K562 (cell line): Measurements from ENCODE around the gene BPNT1. TPM values are rescaled to one million over a fixed set of nuclear protein-coding genes. Genes with fewer than 3 reads are reported as not detected.
A peak's percentile ranks its signal among the peaks of the same experiment; 100 is the strongest.

ENCODE experiments used
- ELF2 ChIP-seq: fragments of 250-450 bp; sonication (Bioruptor Pico); IDR thresholded peaks from 2 replicates; pipeline ENCODE4 v1.5.0; 2021; ENCODE audit warnings: mild to moderate bottlenecking
- ETV6 ChIP-seq, 3 experiments: fragments of 150-350 bp in 1 of 3; sonication (generic) in 1 of 3; formaldehyde crosslinking in 1 of 3; IDR thresholded peaks; 2 replicates each; pipeline versions ENCODE4 v1.6.1 to v1.8.0; 2014 to 2022; ENCODE audit warnings: borderline replicate concordance in 2 of 3, low read depth in 2 of 3, antibody characterized with exemption in 1 of 3, low read length in 1 of 3, mild to moderate bottlenecking in 1 of 3, missing genetic modification reagents in 1 of 3
- FOXJ2 ChIP-seq: fragments of 200-800 bp; sonication (Bioruptor generic); IDR thresholded peaks from 2 replicates; pipeline ENCODE4 v1.6.1; 2016; ENCODE audit warnings: missing genetic modification characterization, missing compliant biosample characterization
- FOXM1 ChIP-seq, 2 experiments: fragments of 450-650 bp in 1 of 2; sonication (generic) in 1 of 2; formaldehyde crosslinking in 1 of 2; IDR thresholded peaks; 2 replicates each; pipeline versions ENCODE4 v1.6.1 to v1.9.0; 2017 to 2022; ENCODE audit warnings: low read depth in 2 of 2, mild to moderate bottlenecking in 2 of 2, missing genetic modification reagents in 1 of 2, moderate library complexity in 1 of 2
- HMG20A ChIP-seq: fragments of 450-650 bp; formaldehyde crosslinking; conservative IDR thresholded peaks from 2 replicates; pipeline ENCODE4 v1.4.0; 2020; ENCODE audit warnings: mild to moderate bottlenecking, mixed read lengths
- JUN ChIP-seq, 2 experiments: sonication (generic) in 1 of 2; formaldehyde crosslinking in 1 of 2; IDR thresholded peaks; 2 replicates each; pipeline versions ENCODE4 v1.6.1 to v1.8.0; 2012 to 2022; ENCODE audit warnings: borderline replicate concordance in 2 of 2, mild to moderate bottlenecking in 2 of 2, improper control_type of control experiment in 1 of 2, low read depth in 1 of 2, low read length in 1 of 2, missing genetic modification reagents in 1 of 2
- MAZ ChIP-seq, 2 experiments: fragments of 450-650 bp in 1 of 2; sonication (generic) in 1 of 2; formaldehyde crosslinking; IDR thresholded peaks in 1 of 2; conservative IDR thresholded peaks in 1 of 2; 2 replicates each; pipeline versions ENCODE4 v1.4.0 to v1.5.0; 2020; ENCODE audit warnings: mild to moderate bottlenecking in 1 of 2, missing genetic modification reagents in 1 of 2
- MEIS2 ChIP-seq: fragments of 450-650 bp; IDR thresholded peaks from 2 replicates; pipeline ENCODE4 v1.6.1; 2014; ENCODE audit warnings: mild to moderate bottlenecking; ENCODE audit not compliant: partially characterized antibody
- MXI1 ChIP-seq: IDR thresholded peaks from 2 replicates; pipeline ENCODE4 v1.6.1; 2011; ENCODE audit warnings: low read depth, mild to moderate bottlenecking, improper control_type of control experiment, low read length
- PHTF2 ChIP-seq: fragments of 250-450 bp; sonication (Bioruptor Pico); IDR thresholded peaks from 2 replicates; pipeline ENCODE4 v1.5.0; 2021; ENCODE audit warnings: mild to moderate bottlenecking
- POLR2B ChIP-seq: fragments of 450-650 bp; IDR thresholded peaks from 2 replicates; pipeline ENCODE4 v1.6.1; 2018; ENCODE audit warnings: low read depth; ENCODE audit not compliant: partially characterized antibody
- RHOXF2B ChIP-seq: fragments of 250-450 bp; sonication (Bioruptor Pico); conservative IDR thresholded peaks from 2 replicates; pipeline ENCODE4 v1.5.1; 2021
- TFAM ChIP-seq: fragments of 250-450 bp; sonication (Bioruptor Pico); conservative IDR thresholded peaks from 2 replicates; pipeline ENCODE4 v1.5.0; 2021; ENCODE audit warnings: mild to moderate bottlenecking, moderate library complexity
- ZKSCAN1 ChIP-seq: fragments of 150-350 bp; IDR thresholded peaks from 2 replicates; pipeline ENCODE4 v1.6.1; 2016; ENCODE audit warnings: low read depth, low read length
- ZNF23 ChIP-seq: fragments of 250-450 bp; sonication (Bioruptor Pico); IDR thresholded peaks from 2 replicates; pipeline ENCODE4 v1.4.0; 2020; ENCODE audit warnings: mild to moderate bottlenecking
- ZNF41 ChIP-seq: fragments of 250-450 bp; sonication (Bioruptor Pico); conservative IDR thresholded peaks from 2 replicates; pipeline ENCODE4 v1.4.0; 2020; ENCODE audit warnings: mild to moderate bottlenecking
- ZNF668 ChIP-seq: fragments of 250-450 bp; sonication (Bioruptor Pico); IDR thresholded peaks from 2 replicates; pipeline ENCODE4 v1.8.0; 2022; ENCODE audit warnings: mild to moderate bottlenecking, inconsistent platforms
- polyA plus RNA-seq, 8 experiments: library from polyadenylated mRNA; depleted of rRNA in 4 of 8; stranded (reverse) in 5 of 8; unstranded in 3 of 8; fragments of >200 nt; fragmentation: Nextera tagmentation in 2 of 8; fragmentation: Illumina TruSeq in 1 of 8; extraction: Ambion mirVana in 2 of 8; extraction: Trizol in 1 of 8; gene quantifications; 2 replicates each; pipeline versions ENCODE4 v1.2.1 to v1.2.3, GENCODE V29; 2011 to 2014; ENCODE audit warnings: inconsistent platforms in 1 of 8, missing spikeins in 1 of 8
- total RNA-seq, 7 experiments: library from RNA; depleted of rRNA in 6 of 7; stranded (reverse); fragments of >200 nt in 6 of 7; fragmentation: Illumina TruSeq in 2 of 7; extraction: Trizol in 2 of 7; gene quantifications; 2 replicates each; pipeline versions ENCODE4 v1.2.1 to v1.2.3, GENCODE V29; 2011 to 2021; ENCODE audit warnings: low replicate concordance in 1 of 7
- TF ChIP-seq, protein P1 (sequence below), 2 experiments: fragments of 150-350 bp in 1 of 2; IDR thresholded peaks; 2 replicates each; pipeline ENCODE4 v1.6.1; 2012 to 2016; ENCODE audit warnings: low read depth in 2 of 2, low read length in 2 of 2, mild to moderate bottlenecking in 1 of 2, moderate library complexity in 1 of 2
- TF ChIP-seq, protein P2 (sequence below): fragments of 250-450 bp; sonication (Bioruptor Pico); IDR thresholded peaks from 2 replicates; pipeline ENCODE4 v1.5.0; 2020; ENCODE audit warnings: mild to moderate bottlenecking, borderline replicate concordance
- TF ChIP-seq, protein P3 (sequence below): fragments of 450-650 bp; IDR thresholded peaks from 2 replicates; pipeline ENCODE4 v1.6.1; 2017; ENCODE audit warnings: mild to moderate bottlenecking, moderate library complexity

Gene BPNT1
- total and polyA plus RNA-seq, 9 of the 15 experiments (the other 6 are each of a cell fraction or from before 2014, with no cell fraction given): 30.2 to 73.8 (median 40.5) TPM

DNA sequence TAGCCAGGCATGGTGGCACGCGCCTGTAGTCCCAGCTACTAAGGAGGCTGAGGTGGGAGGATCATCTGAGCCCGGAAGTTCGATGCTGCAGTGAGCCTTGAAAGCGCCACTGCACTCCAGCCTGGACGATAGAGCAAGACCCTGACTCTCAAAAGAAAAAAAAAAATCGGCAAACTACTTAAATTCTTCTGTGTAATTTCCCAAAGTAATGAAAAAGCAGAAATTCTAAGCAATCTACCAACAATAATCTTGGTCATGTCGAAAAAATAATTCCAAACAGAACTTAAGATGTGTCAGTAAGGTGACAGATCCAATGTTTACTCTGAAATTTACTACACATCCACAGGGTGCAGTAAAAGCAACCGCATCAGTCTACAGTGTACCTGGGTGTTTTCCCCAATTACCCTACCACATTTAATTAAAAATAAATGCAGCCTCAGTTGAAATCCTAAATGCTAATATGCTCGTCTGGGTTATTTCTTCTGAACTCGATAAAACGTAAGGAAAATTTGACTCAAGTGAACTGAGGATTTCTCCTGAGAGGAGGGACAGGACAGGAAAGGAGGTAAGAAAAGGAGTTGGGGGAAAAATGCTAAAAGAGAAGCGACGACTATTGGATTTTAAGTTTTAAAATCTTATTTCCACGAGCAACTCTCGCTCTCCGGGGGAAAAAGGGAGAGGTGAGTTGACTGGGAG is 44.1 kb downstream of the BPNT1 start (continued):
- TF ChIP-seq JUN (IDR thresholded peaks at IDR 0.05; ENCODE audit: borderline replicate concordance, low read depth, low read length): no peak
- 0 out of 2 replicates have a peak, but pooled peaks have one; percentile 15 for TF ChIP-seq JUN (CRISPR knock-in tag; IDR thresholded peaks at IDR 0.05; ENCODE audit: borderline replicate concordance)
- peak; percentile 38 for TF ChIP-seq MEIS2
- no peak for TF ChIP-seq ZNF41 (CRISPR knock-in tag)
- peak; percentile 61; the same call in 1 of the 2 replicates for TF ChIP-seq FOXJ2 (tag)
- TF ChIP-seq POLR2B: peak; percentile 51
- TF ChIP-seq, protein P1, sequence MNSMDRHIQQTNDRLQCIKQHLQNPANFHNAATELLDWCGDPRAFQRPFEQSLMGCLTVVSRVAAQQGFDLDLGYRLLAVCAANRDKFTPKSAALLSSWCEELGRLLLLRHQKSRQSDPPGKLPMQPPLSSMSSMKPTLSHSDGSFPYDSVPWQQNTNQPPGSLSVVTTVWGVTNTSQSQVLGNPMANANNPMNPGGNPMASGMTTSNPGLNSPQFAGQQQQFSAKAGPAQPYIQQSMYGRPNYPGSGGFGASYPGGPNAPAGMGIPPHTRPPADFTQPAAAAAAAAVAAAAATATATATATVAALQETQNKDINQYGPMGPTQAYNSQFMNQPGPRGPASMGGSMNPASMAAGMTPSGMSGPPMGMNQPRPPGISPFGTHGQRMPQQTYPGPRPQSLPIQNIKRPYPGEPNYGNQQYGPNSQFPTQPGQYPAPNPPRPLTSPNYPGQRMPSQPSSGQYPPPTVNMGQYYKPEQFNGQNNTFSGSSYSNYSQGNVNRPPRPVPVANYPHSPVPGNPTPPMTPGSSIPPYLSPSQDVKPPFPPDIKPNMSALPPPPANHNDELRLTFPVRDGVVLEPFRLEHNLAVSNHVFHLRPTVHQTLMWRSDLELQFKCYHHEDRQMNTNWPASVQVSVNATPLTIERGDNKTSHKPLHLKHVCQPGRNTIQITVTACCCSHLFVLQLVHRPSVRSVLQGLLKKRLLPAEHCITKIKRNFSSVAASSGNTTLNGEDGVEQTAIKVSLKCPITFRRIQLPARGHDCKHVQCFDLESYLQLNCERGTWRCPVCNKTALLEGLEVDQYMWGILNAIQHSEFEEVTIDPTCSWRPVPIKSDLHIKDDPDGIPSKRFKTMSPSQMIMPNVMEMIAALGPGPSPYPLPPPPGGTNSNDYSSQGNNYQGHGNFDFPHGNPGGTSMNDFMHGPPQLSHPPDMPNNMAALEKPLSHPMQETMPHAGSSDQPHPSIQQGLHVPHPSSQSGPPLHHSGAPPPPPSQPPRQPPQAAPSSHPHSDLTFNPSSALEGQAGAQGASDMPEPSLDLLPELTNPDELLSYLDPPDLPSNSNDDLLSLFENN (IDR thresholded peaks at IDR 0.05; ENCODE audit: low read depth in 2 of 2, low read length in 2 of 2): no peak
- no peak for TF ChIP-seq ZNF668
- TF ChIP-seq MAZ (CRISPR knock-in tag; conservative IDR thresholded peaks at IDR 0.05 in 1 of 2, IDR thresholded peaks at IDR 0.05 in 1 of 2): peak in 1 of 2 experiments; percentile 7; a peak in 1 of 4 replicates
- TF ChIP-seq ETV6 (IDR thresholded peaks at IDR 0.05; ENCODE audit: borderline replicate concordance in 1 of 2, low read depth in 2 of 2, low read length in 1 of 2): no peak
- TF ChIP-seq ETV6 (CRISPR knock-in tag; IDR thresholded peaks at IDR 0.05; ENCODE audit: borderline replicate concordance): no peak
- TF ChIP-seq ZNF23 (CRISPR knock-in tag): no peak
- TF ChIP-seq RHOXF2B: no peak
- TF ChIP-seq FOXM1 (IDR thresholded peaks at IDR 0.05; ENCODE audit: low read depth): no peak
- no peak for TF ChIP-seq FOXM1 (CRISPR knock-in tag; IDR thresholded peaks at IDR 0.05; ENCODE audit: low read depth)
- TF ChIP-seq ELF2: 0 out of 2 replicates have a peak, but pooled peaks have one; percentile 3
- TF ChIP-seq HMG20A (CRISPR knock-in tag): no peak
- TF ChIP-seq, protein P2, sequence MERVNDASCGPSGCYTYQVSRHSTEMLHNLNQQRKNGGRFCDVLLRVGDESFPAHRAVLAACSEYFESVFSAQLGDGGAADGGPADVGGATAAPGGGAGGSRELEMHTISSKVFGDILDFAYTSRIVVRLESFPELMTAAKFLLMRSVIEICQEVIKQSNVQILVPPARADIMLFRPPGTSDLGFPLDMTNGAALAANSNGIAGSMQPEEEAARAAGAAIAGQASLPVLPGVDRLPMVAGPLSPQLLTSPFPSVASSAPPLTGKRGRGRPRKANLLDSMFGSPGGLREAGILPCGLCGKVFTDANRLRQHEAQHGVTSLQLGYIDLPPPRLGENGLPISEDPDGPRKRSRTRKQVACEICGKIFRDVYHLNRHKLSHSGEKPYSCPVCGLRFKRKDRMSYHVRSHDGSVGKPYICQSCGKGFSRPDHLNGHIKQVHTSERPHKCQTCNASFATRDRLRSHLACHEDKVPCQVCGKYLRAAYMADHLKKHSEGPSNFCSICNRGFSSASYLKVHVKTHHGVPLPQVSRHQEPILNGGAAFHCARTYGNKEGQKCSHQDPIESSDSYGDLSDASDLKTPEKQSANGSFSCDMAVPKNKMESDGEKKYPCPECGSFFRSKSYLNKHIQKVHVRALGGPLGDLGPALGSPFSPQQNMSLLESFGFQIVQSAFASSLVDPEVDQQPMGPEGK (CRISPR knock-in tag): no peak
- no peak for TF ChIP-seq PHTF2 (CRISPR knock-in tag)
- no peak for TF ChIP-seq MXI1
- no peak for TF ChIP-seq ZKSCAN1
- TF ChIP-seq, protein P3, sequence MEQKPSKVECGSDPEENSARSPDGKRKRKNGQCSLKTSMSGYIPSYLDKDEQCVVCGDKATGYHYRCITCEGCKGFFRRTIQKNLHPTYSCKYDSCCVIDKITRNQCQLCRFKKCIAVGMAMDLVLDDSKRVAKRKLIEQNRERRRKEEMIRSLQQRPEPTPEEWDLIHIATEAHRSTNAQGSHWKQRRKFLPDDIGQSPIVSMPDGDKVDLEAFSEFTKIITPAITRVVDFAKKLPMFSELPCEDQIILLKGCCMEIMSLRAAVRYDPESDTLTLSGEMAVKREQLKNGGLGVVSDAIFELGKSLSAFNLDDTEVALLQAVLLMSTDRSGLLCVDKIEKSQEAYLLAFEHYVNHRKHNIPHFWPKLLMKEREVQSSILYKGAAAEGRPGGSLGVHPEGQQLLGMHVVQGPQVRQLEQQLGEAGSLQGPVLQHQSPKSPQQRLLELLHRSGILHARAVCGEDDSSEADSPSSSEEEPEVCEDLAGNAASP: no peak
- TF ChIP-seq TFAM: no peak
